ENCODE data around the gene PROP1.
A peak's percentile ranks its signal among the peaks of the same experiment; 100 is the strongest.
"Not testable (repeated sequence)": the region's sequence is repeated elsewhere in the genome, so short reads cannot be mapped to it uniquely, and the experiment has no call there.

The PROP1 gene

GRCh38 chr5:177945145-177945544 is 50.9 kb downstream of the PROP1 start:
- DNase-seq (ENCODE audit: low read depth), result not testable (repeated sequence)

- DNase-seq (ENCODE audit: low read depth), result peak; percentile 12
Measured at GRCh38 chr5:177943805-177944736, 52.0 kb downstream of the PROP1 start.

- not testable (repeated sequence) for DNase-seq (ENCODE audit: low read depth)
Measured at GRCh38 chr5:177942896-177943295, 53.1 kb downstream of the PROP1 start.
